Ascending aorta (tissue), 2 donors: Measurements from ENCODE around the gene NDUFS6. TPM values are rescaled to one million over a fixed set of nuclear protein-coding genes. Genes with fewer than 3 reads are reported as not detected.

ENCODE experiments used
- DNase-seq, 2 donors: peaks; one replicate each; pipeline ENCODE4 v3.0.0-alpha.2; 2019; ENCODE audit warnings: low spot score in 2 of 2
- H3K27ac ChIP-seq, 2 donors: fragments of 200-600 bp; sonication (generic); one replicate each; pipeline ENCODE4 v1.5.1; 2016 to 2017; ENCODE audit warnings: mild to moderate bottlenecking in 1 of 2
- H3K27me3 ChIP-seq: fragments of 200-600 bp; sonication (generic); one replicate; pipeline ENCODE4 v1.5.1; 2017
- H3K36me3 ChIP-seq, 2 donors: fragments of 200-600 bp; sonication (generic); one replicate each; pipeline ENCODE4 v1.5.1; 2016
- H3K4me1 ChIP-seq, 2 donors: fragments of 200-600 bp; sonication (generic); one replicate each; pipeline ENCODE4 v1.5.1; 2016 to 2017; ENCODE audit warnings: mild to moderate bottlenecking in 1 of 2
- H3K4me3 ChIP-seq, 2 donors: fragments of 200-600 bp; sonication (generic); one replicate each; pipeline ENCODE4 v1.5.1; 2016 to 2017; ENCODE audit warnings: mild to moderate bottlenecking in 1 of 2
- H3K9me3 ChIP-seq, 2 donors: fragments of 200-600 bp; sonication (generic); one replicate each; pipeline ENCODE4 v1.5.1; 2016
- intact Hi-C: fragments of 100-400 bp; cut with DNase I; formaldehyde crosslinking; loops from one replicate; pipeline ENCODE4 v1.15.1; 2023
- total RNA-seq: library from RNA; depleted of rRNA; stranded (reverse); fragments of >200 nt; gene quantifications from one replicate; pipeline ENCODE4 v1.1.0, GENCODE V29; 2016
- TF ChIP-seq, protein P1 (sequence below), 3 experiments: fragments of 200-600 bp in 2 of 3; fragments of 450-650 bp in 1 of 3; sonication (generic) in 2 of 3; IDR thresholded peaks; one replicate each; pipeline ENCODE4 v1.5.1; 2016 to 2019; ENCODE audit warnings: antibody characterized with exemption in 3 of 3, mild to moderate bottlenecking in 1 of 3, moderate library complexity in 1 of 3

NDUFS6 gene
- total RNA-seq, 1 donor from 2014 or later = 29.8 TPM

DNA sequence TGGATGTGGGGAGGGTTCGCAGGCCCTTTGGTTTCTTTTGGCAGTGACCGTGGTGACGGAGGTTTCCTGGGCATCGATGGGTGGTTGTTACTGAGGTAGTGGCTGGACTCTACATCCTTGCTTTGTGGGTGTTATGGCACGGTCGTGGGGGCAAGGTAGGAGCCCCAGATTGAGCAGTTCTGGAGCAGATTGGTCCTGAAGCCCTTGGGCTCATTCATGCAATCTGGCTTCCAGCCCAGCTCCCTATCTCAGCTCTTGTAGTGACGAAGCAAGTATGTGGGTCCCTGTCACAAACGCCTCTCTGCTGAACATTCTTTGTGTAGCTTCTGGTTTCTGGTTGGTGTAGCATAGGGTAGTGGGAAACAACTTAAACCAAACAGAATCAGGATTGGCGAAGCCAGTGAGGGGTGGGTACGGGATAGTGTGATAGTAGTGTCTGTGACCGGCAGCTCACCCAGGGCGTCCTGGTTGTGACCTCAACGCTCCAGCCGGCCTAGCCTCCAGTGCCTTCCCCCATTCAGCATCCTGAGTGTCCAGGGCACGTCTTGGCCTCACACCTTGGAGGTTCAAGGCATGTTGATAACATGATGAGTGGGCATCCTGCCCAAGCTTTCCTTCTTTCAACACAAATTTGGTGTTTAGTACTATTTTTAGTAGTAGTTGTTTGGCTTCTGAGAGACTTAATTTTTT lies 2.9 kb downstream of the NDUFS6 start:
- TF ChIP-seq, protein P1, sequence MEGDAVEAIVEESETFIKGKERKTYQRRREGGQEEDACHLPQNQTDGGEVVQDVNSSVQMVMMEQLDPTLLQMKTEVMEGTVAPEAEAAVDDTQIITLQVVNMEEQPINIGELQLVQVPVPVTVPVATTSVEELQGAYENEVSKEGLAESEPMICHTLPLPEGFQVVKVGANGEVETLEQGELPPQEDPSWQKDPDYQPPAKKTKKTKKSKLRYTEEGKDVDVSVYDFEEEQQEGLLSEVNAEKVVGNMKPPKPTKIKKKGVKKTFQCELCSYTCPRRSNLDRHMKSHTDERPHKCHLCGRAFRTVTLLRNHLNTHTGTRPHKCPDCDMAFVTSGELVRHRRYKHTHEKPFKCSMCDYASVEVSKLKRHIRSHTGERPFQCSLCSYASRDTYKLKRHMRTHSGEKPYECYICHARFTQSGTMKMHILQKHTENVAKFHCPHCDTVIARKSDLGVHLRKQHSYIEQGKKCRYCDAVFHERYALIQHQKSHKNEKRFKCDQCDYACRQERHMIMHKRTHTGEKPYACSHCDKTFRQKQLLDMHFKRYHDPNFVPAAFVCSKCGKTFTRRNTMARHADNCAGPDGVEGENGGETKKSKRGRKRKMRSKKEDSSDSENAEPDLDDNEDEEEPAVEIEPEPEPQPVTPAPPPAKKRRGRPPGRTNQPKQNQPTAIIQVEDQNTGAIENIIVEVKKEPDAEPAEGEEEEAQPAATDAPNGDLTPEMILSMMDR (IDR thresholded peaks at IDR 0.05) = no peak
- DNase-seq = no peak

DNA sequence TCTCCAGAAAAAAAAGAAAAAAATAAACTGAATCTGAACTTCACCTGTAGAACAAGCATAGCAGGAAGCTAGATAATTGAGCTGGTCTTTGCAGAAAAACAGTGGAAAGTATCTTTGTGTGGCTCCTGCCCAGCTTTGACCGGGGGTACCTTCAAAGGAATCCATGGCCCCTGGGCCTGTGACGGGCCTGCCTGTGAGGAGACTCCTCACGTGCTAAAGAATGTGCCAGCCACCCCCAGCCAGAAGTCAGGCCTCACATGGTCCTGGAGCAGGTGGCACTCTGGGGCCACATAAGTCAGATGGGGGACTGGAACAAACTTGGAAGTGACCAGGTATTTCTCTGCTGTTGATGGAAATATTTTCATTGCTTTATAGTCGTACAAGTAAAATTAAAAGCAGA lies 4.1 kb downstream of the NDUFS6 start:
- H3K9me3 ChIP-seq = no peaks in the 10 kb centered on the region
- H3K4me3 ChIP-seq = no peak overlapping the region
- TF ChIP-seq, protein P1 (IDR thresholded peaks at IDR 0.05) = no peak
- DNase-seq = no peak
- no peak overlapping the region for H3K27ac ChIP-seq
- peaks cover 3 to 4% of the 10 kb centered on the region in 2 donors for H3K4me1 ChIP-seq
- intact Hi-C loops = loop anchor here (10.0 kb wide), 2 partner anchors 161 to 1331 kb away; no protein-coding TSS in a partner anchor
- no peaks in the 10 kb centered on the region for H3K27me3 ChIP-seq
- H3K36me3 ChIP-seq = peaks cover 58 to 66% of the 10 kb centered on the region in 2 donors

More for the DNA sequence above, 2.9 kb downstream of the NDUFS6 start:
- Histone ChIP-seq H3K27me3 (no peaks in the 10 kb centered on the region), H3K9me3 (no peaks in the 10 kb centered on the region), H3K27ac (no peak overlapping the region), H3K4me1 (peaks cover 3 to 4% of the 10 kb centered on the region in 2 donors), H3K36me3 (peaks cover 49 to 54% of the 10 kb centered on the region in 2 donors), H3K4me3 (no peak overlapping the region)
- intact Hi-C loops = loop anchor here (10.0 kb wide), 2 partner anchors 159 to 1329 kb away; no protein-coding TSS in a partner anchor

DNA sequence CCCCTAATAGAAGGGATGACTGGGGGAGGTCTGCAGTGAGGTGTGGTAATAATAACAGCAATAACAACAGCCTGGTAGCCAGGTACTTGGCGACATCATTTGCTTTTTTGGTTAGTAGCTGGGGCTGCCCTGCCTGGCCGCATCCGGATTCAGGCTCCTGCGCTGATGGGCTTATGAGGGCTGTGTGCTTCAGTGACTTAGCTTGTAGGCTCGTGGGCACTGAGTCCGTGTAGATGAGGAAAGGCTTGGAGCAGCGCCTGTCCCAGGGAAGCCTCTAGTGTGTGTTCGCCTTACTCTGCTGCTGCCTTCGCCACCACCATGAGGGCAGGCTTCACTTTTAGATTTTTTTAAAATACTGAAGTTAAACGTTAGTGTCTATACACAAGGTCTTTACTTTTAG lies 4.5 kb downstream of the NDUFS6 start:
- peaks cover 3 to 4% of the 10 kb centered on the region in 2 donors for H3K4me1 ChIP-seq
- DNase-seq = no peak
- H3K4me3 ChIP-seq = no peak overlapping the region
- no peaks in the 10 kb centered on the region for H3K27me3 ChIP-seq
- TF ChIP-seq, protein P1 (IDR thresholded peaks at IDR 0.05) = no peak
- intact Hi-C loops = loop anchor here (10.0 kb wide), 2 partner anchors 161 to 1331 kb away; no protein-coding TSS in a partner anchor
- no peak overlapping the region for H3K27ac ChIP-seq
- no peaks in the 10 kb centered on the region for H3K9me3 ChIP-seq
- peaks cover 58 to 68% of the 10 kb centered on the region in 2 donors for H3K36me3 ChIP-seq

DNA sequence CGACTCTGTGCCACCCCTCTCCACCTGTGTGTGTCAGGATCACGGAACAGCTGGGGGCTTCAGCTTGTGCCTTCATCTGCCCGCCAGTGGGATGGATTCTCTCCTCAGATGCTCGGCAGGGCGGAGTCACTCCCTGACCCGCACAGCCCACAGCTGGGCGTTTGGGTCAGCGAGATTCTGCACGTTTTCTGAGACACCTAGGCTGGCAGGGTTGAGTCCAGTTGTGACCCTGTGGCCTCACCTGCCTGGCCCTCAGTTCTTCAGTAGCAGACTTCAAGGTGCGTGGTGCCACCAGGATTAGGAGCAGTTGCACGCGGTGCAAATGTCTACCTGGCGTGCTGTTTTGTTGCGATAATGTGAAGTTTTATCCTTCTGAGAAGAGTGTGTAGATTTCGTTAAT lies 5.0 kb downstream of the NDUFS6 start:
- Histone ChIP-seq H3K27me3 (no peaks in the 10 kb centered on the region), H3K27ac (no peak overlapping the region), H3K36me3 (peaks cover 58 to 73% of the 10 kb centered on the region in 2 donors), H3K4me1 (peaks cover 3 to 4% of the 10 kb centered on the region in 2 donors), H3K4me3 (no peak overlapping the region), H3K9me3 (no peaks in the 10 kb centered on the region)
- TF ChIP-seq, protein P1 (IDR thresholded peaks at IDR 0.05) = no peak
- intact Hi-C loops = loop anchor here (10.0 kb wide), 2 partner anchors 161 to 1331 kb away; no protein-coding TSS in a partner anchor
- DNase-seq = no peak

DNA sequence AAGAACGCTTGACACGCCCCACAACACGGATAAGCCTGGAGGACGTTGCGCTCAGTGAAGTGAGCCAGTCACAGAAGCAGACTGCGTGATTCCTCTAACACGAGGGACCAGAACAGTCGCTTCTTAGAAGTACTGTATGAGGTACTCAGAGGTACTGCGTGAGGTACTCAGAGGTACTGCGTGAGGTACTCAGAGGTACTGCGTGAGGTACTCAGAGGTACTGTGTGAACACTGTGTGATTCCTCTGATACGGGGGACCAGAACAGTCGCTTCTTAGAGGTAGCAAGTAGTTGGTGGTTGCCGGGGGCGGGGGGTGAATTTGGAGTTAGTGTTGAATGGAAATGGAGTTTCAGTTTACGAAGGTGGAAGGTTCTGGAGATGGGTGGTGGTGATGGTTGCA lies 5.8 kb downstream of the NDUFS6 start:
- H3K27ac ChIP-seq = no peak overlapping the region
- no peak overlapping the region for H3K4me3 ChIP-seq
- H3K4me1 ChIP-seq = peaks cover 1 to 3% of the 10 kb centered on the region in 2 donors
- peaks cover 58 to 81% of the 10 kb centered on the region in 2 donors for H3K36me3 ChIP-seq
- intact Hi-C loops = loop anchor here (10.0 kb wide), 2 partner anchors 162 to 1332 kb away; no protein-coding TSS in a partner anchor
- TF ChIP-seq, protein P1 (IDR thresholded peaks at IDR 0.05) = no peak
- DNase-seq = no peak
- H3K9me3 ChIP-seq = no peaks in the 10 kb centered on the region
- H3K27me3 ChIP-seq = no peaks in the 10 kb centered on the region
